ENCODE results near the gene COL27A1. TPM values are rescaled to one million over a fixed set of nuclear protein-coding genes. Genes with fewer than 3 reads are reported as not detected.

Gene COL27A1
- total and polyA plus RNA-seq, 9 of the 15 experiments (the other 6 are each of a cell fraction or from before 2014, with no cell fraction given) = 0.07 TPM; not detected in 8

- Histone ChIP-seq H3K79me2 (ENCODE audit: control insufficient read depth, insufficient read depth, low read length) (no peaks in the 10 kb centered on the region), H3K4me2 (ENCODE audit: insufficient read depth, low read length) (no peak overlapping the region), H2AFZ (ENCODE audit: low read depth, low read length) (no peak overlapping the region), H3K4me1 (replicated peaks in 1 of 2; ENCODE audit: control insufficient read depth in 2 of 2, insufficient read depth in 2 of 2, low read length in 2 of 2) (peaks cover 0 to 4% of the 10 kb centered on the region in 2 experiments; a peak in 2 of 5 replicates), H3K4me3 (no peak overlapping the region), H4K20me1 (replicated peaks; ENCODE audit: control insufficient read depth, insufficient read depth, low read length) (peaks cover 14% of the 10 kb centered on the region; the same call in 1 of the 2 replicates), H3K9me3 (replicated peaks; ENCODE audit: control insufficient read depth, insufficient read depth, low read depth, low read length) (no peaks in the 10 kb centered on the region), H3K27ac (ENCODE audit: extremely low read depth, low read depth, low read length) (no peak overlapping the region), H3K9me1 (ENCODE audit: control insufficient read depth, insufficient read depth, low read length) (no peaks in the 10 kb centered on the region), H3K27me3 (ENCODE audit: control insufficient read depth in 2 of 2, insufficient read depth in 2 of 2, low read length in 2 of 2) (peaks cover 15 to 64% of the 10 kb centered on the region in 2 experiments), H3K36me3 (ENCODE audit: control insufficient read depth, insufficient read depth, low read length) (no peaks in the 10 kb centered on the region), H3K9ac (ENCODE audit: insufficient read depth in 1 of 2, low read depth in 2 of 2, low read length in 2 of 2) (no peak overlapping the region)
- in situ Hi-C loops (cut with MboI) (loop anchor here (10.0 kb wide), 3 partner anchors 129 to 599 kb away; partner anchors contain the start of gene COL27A1), intact Hi-C loops (cut with micrococcal nuclease) (no loop called here)
- ATAC-seq (no peak), FAIRE-seq (no peak), DNase-seq (ENCODE audit: extremely low read depth in 1 of 4, low spot score in 3 of 4) (no peak)
- ChIA-PET CTCF (ENCODE audit: low intra/inter-chr PET ratio) (no interaction called here), POLR2A (interaction anchor here (0.6 to 0.8 kb wide), 3 partner anchors 65 to 400 kb away, joined by 3 read pairs; no protein-coding TSS in a partner anchor)
- TF ChIP-seq JUN (IDR thresholded peaks at IDR 0.05; ENCODE audit: borderline replicate concordance, low read depth, low read length) = no peak
- no peak for TF ChIP-seq JUN (CRISPR knock-in tag; IDR thresholded peaks at IDR 0.05; ENCODE audit: borderline replicate concordance)
- TF ChIP-seq ELK1 (CRISPR knock-in tag; IDR thresholded peaks at IDR 0.05) = no peak
- no peak for TF ChIP-seq SRSF7 (optimal IDR thresholded peaks at IDR 0.05; ENCODE audit: low read depth, low read length)
- no peak for TF ChIP-seq RNF219 (CRISPR knock-in tag; IDR thresholded peaks at IDR 0.05)
- no peak for TF ChIP-seq THRAP3 (IDR thresholded peaks at IDR 0.05; ENCODE audit: borderline replicate concordance)
- TF ChIP-seq MGA (IDR thresholded peaks at IDR 0.05) = no peak
- 2% methylated on average over 11 of the region's 14 CpGs for WGBS (ENCODE audit: insufficient coverage, low coverage, missing lambda C conversion rate)
- BruUV-seq (replicated peaks) = no TSS peak
These were observed 128.3 kb downstream of the COL27A1 start for GRCh38 chr9:114283551-114284111.

Data from K562 (cell line).